C4-2B (cell line): ENCODE measurements around the gene TMPO.

ENCODE experiments used
- ZFX ChIP-seq: fragments of 450-650 bp; IDR thresholded peaks from 2 replicates; pipeline ENCODE4 v1.6.1; 2017
- TF ChIP-seq, protein P1 (sequence below): fragments of 450-650 bp; conservative IDR thresholded peaks from 2 replicates; pipeline ENCODE4 v1.5.1; 2017; ENCODE audit warnings: mild to moderate bottlenecking

DNA sequence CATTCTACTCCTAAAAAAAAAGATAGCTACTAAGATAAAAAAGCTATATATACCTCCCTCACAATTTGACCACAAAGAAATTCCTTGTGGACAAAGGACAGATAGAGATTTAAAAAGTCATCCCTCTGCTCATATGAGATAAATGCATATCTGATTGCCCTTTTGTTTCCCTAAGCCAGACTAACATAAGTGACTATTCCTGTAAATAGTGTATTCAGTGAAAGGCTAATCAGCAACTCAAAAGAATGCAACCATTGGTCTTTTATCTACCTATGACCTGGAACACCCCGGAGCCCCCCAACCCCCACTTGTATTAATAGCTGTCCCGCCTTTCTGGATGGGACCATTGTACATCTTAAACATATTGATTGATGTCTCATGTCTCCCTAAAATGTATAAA lies 6.3 kb upstream of the TMPO start:
- TF ChIP-seq, protein P1, sequence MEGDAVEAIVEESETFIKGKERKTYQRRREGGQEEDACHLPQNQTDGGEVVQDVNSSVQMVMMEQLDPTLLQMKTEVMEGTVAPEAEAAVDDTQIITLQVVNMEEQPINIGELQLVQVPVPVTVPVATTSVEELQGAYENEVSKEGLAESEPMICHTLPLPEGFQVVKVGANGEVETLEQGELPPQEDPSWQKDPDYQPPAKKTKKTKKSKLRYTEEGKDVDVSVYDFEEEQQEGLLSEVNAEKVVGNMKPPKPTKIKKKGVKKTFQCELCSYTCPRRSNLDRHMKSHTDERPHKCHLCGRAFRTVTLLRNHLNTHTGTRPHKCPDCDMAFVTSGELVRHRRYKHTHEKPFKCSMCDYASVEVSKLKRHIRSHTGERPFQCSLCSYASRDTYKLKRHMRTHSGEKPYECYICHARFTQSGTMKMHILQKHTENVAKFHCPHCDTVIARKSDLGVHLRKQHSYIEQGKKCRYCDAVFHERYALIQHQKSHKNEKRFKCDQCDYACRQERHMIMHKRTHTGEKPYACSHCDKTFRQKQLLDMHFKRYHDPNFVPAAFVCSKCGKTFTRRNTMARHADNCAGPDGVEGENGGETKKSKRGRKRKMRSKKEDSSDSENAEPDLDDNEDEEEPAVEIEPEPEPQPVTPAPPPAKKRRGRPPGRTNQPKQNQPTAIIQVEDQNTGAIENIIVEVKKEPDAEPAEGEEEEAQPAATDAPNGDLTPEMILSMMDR, result no peak
- TF ChIP-seq ZFX, result no peak
